K562 (cell line): ENCODE data around the gene BRAF. TPM values are rescaled to one million over a fixed set of nuclear protein-coding genes. Genes with fewer than 3 reads are reported as not detected.

ENCODE experiments used
- JUND ChIP-seq, 2 experiments: IDR thresholded peaks; 2 replicates in 1 of 2; 3 replicates in 1 of 2; pipeline ENCODE4 v1.6.1; 2011; ENCODE audit warnings: borderline replicate concordance in 2 of 2, low read depth in 2 of 2, low read length in 2 of 2, improper control_type of control experiment in 1 of 2, missing biosample characterization in 1 of 2, missing genetic modification characterization in 1 of 2, missing genetic modification reagents in 1 of 2
- PBX2 ChIP-seq, 2 experiments: IDR thresholded peaks in 1 of 2; conservative IDR thresholded peaks in 1 of 2; 2 replicates each; pipeline ENCODE4 v1.6.1; 2016; ENCODE audit warnings: low read depth in 2 of 2, mild to moderate bottlenecking in 1 of 2, missing compliant biosample characterization in 1 of 2, missing genetic modification characterization in 1 of 2, moderate library complexity in 1 of 2
- SMARCA4 ChIP-seq: fragments of 450-650 bp; IDR thresholded peaks from 2 replicates; pipeline ENCODE4 v1.6.1; 2016
- TFAP4 ChIP-seq: sonication (generic); formaldehyde crosslinking; IDR thresholded peaks from 2 replicates; pipeline ENCODE4 v1.8.0; 2022; ENCODE audit warnings: missing genetic modification reagents, mild to moderate bottlenecking, moderate library complexity, borderline replicate concordance
- ZBTB1 ChIP-seq: sonication (generic); formaldehyde crosslinking; IDR thresholded peaks from 2 replicates; pipeline ENCODE4 v1.8.1; 2023; ENCODE audit warnings: missing genetic modification reagents, low read depth, mild to moderate bottlenecking, borderline replicate concordance
- ZSCAN29 ChIP-seq: fragments of 450-650 bp; IDR thresholded peaks from 2 replicates; pipeline ENCODE4 v1.6.1; 2017
- polyA plus RNA-seq, 8 experiments: library from polyadenylated mRNA; depleted of rRNA in 4 of 8; stranded (reverse) in 5 of 8; unstranded in 3 of 8; fragments of >200 nt; fragmentation: Nextera tagmentation in 2 of 8; fragmentation: Illumina TruSeq in 1 of 8; extraction: Ambion mirVana in 2 of 8; extraction: Trizol in 1 of 8; gene quantifications; 2 replicates each; pipeline versions ENCODE4 v1.2.1 to v1.2.3, GENCODE V29; 2011 to 2014; ENCODE audit warnings: inconsistent platforms in 1 of 8, missing spikeins in 1 of 8
- total RNA-seq, 7 experiments: library from RNA; depleted of rRNA in 6 of 7; stranded (reverse); fragments of >200 nt in 6 of 7; fragmentation: Illumina TruSeq in 2 of 7; extraction: Trizol in 2 of 7; gene quantifications; 2 replicates each; pipeline versions ENCODE4 v1.2.1 to v1.2.3, GENCODE V29; 2011 to 2021; ENCODE audit warnings: low replicate concordance in 1 of 7
- TF ChIP-seq, protein P1 (sequence below), 2 experiments: fragments of 450-650 bp; IDR thresholded peaks; 2 replicates each; pipeline ENCODE4 v1.6.1; 2016; ENCODE audit warnings: mild to moderate bottlenecking in 2 of 2, borderline replicate concordance in 1 of 2, low read depth in 1 of 2, moderate library complexity in 1 of 2
- TF ChIP-seq, protein P2 (sequence below), 2 experiments: IDR thresholded peaks; 2 replicates each; pipeline ENCODE4 v1.6.1; 2011; ENCODE audit warnings: borderline replicate concordance in 1 of 2, control low read depth in 1 of 2, low read depth in 1 of 2, low read length in 1 of 2, mild to moderate bottlenecking in 1 of 2, mixed read lengths in 1 of 2, moderate library complexity in 1 of 2; ENCODE audit not compliant: insufficient read depth in 1 of 2, insufficient read length in 1 of 2, poor library complexity in 1 of 2, severe bottlenecking in 1 of 2; ENCODE audit errors: extremely low read depth in 1 of 2
- TF ChIP-seq, protein P3 (sequence below): fragments of 450-650 bp; formaldehyde crosslinking; IDR thresholded peaks from 2 replicates; pipeline ENCODE4 v1.4.0; 2022; ENCODE audit warnings: mild to moderate bottlenecking, moderate library complexity

The BRAF gene
- total and polyA plus RNA-seq, 9 of the 15 experiments (the other 6 are each of a cell fraction or from before 2014, with no cell fraction given): 3.6 to 38.3 (median 21.9) TPM

DNA sequence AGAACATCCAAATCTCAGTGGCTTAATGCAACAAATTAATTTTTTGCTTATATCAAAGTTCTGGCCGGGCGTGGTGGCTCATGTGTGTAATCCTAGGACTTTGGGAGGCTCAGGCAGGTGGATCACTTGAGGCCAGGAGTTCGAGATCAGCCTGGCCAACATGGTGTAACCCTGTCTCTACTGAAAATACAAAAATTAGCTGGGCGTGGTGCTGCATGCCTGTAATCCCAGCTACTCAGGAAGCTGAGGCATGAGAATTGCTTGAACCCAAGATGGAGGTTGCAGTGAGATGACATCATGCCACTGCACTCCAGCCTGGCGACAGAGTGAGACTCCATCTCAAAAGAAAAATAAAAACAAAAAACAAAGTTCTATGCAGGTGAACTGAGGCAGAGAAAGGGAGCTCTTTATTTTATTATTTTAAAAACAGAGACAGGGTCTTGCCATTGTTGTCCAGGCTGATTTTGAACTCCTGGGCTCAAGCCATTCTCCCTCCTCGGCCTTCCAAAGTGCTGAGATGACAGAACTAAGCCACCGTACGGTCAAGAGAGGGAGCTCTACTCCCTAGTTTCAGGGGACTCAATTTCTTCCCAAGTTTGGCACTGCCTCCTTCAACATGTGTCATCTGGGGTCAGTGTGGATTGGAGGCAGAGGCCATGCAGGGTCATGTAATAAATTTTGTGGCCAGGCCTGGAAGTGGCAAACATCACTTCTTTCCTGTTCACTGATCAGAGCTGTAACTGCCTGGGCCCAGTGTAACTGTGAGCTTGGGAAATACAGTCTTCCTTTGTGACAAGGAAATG lies 249.6 kb downstream of the BRAF start (continued):
- TF ChIP-seq, protein P1, sequence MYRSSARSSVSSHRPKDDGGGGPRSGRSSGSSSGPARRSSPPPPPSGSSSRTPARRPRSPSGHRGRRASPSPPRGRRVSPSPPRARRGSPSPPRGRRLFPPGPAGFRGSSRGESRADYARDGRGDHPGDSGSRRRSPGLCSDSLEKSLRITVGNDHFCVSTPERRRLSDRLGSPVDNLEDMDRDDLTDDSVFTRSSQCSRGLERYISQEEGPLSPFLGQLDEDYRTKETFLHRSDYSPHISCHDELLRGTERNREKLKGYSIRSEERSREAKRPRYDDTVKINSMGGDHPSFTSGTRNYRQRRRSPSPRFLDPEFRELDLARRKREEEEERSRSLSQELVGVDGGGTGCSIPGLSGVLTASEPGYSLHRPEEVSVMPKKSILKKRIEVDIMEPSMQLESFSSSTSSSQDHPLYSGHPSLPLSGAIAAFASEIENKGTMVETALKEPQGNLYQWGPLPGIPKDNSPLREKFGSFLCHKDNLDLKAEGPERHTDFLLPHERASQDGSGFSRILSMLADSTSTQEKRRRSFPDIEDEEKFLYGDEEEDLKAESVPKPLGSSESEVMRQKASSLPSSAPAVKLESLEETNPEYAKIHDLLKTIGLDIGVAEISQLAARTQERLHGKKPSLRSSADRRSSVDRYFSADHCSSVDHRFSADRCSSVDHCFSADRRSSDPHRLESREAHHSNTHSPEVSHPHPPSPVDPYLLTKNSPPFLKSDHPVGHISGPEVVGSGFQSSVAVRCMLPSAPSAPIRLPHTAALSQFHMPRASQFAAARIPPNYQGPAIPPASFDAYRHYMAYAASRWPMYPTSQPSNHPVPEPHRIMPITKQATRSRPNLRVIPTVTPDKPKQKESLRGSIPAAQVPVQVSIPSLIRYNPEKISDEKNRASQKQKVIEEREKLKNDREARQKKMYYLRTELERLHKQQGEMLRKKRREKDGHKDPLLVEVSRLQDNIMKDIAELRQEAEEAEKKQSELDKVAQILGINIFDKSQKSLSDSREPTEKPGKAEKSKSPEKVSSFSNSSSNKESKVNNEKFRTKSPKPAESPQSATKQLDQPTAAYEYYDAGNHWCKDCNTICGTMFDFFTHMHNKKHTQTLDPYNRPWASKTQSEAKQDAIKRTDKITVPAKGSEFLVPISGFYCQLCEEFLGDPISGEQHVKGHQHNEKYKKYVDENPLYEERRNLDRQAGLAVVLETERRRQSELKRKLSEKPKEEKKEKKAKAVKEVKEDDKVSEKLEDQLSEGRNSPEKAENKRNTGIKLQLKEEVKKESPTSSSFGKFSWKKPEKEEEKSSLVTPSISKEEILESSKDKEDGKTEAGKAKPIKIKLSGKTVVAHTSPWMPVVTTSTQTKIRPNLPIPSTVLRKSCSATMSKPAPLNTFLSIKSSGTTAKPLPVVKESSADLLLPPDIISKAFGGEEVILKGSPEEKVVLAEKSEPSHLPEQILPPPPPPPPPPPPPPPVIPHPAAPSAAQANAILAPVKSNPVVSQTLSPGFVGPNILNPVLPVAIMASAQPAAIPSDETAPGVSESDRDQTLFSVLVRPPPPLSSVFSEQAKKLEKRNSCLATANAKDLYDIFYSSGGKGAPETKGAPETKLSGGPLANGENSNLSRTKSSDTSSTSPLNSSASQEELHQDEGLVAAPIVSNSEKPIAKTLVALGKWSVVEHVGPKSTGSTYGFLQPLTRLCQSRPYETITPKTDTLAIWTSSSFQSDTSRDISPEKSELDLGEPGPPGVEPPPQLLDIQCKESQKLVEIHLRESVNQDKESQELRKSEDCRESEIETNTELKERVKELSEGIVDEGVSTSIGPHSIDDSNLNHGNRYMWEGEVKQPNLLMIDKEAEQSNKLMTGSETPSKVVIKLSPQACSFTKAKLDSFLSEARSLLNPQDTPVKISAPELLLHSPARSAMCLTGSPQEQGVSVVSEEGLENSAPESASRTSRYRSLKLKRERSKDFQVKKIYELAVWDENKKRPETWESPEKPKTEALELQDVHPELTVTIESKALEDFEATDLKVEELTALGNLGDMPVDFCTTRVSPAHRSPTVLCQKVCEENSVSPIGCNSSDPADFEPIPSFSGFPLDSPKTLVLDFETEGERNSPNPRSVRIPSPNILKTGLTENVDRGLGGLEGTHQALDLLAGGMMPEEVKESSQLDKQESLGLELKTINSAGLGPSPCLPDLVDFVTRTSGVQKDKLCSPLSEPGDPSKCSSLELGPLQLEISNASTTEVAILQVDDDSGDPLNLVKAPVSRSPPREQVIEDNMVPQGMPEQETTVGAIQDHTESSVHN (IDR thresholded peaks at IDR 0.05; ENCODE audit: borderline replicate concordance in 1 of 2, low read depth in 1 of 2): no peak
- TF ChIP-seq, protein P2, sequence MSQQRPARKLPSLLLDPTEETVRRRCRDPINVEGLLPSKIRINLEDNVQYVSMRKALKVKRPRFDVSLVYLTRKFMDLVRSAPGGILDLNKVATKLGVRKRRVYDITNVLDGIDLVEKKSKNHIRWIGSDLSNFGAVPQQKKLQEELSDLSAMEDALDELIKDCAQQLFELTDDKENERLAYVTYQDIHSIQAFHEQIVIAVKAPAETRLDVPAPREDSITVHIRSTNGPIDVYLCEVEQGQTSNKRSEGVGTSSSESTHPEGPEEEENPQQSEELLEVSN (IDR thresholded peaks at IDR 0.05; ENCODE audit: borderline replicate concordance in 1 of 2, extremely low read depth in 1 of 2, insufficient read depth in 1 of 2, insufficient read length in 1 of 2, low read depth in 1 of 2, low read length in 1 of 2, poor library complexity in 1 of 2, severe bottlenecking in 1 of 2): no peak
- TF ChIP-seq PBX2 (CRISPR knock-in tag; IDR thresholded peaks at IDR 0.05; ENCODE audit: low read depth): no peak
- peak; percentile 90 for TF ChIP-seq PBX2 (tag; conservative IDR thresholded peaks at IDR 0.05; ENCODE audit: low read depth)
- TF ChIP-seq, protein P3, sequence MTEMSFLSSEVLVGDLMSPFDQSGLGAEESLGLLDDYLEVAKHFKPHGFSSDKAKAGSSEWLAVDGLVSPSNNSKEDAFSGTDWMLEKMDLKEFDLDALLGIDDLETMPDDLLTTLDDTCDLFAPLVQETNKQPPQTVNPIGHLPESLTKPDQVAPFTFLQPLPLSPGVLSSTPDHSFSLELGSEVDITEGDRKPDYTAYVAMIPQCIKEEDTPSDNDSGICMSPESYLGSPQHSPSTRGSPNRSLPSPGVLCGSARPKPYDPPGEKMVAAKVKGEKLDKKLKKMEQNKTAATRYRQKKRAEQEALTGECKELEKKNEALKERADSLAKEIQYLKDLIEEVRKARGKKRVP: peak; percentile 54; the same call in 1 of the 2 replicates
- TF ChIP-seq JUND (IDR thresholded peaks at IDR 0.05; ENCODE audit: borderline replicate concordance, low read depth, low read length): peak; percentile 46; the same call in 1 of the 2 replicates
- peak; percentile 28; the same call in 1 of the 3 replicates for TF ChIP-seq JUND (tag; IDR thresholded peaks at IDR 0.05; ENCODE audit: borderline replicate concordance, low read depth, low read length)
- TF ChIP-seq ZSCAN29: no peak
- peak; percentile 23; the same call in 1 of the 2 replicates for TF ChIP-seq SMARCA4
- no peak for TF ChIP-seq ZBTB1 (CRISPR knock-in tag)
- no peak for TF ChIP-seq TFAP4
